Thoracic aorta (tissue), 2 donors: ENCODE data around the gene RPH3AL. TPM values are rescaled to one million over a fixed set of nuclear protein-coding genes. Genes with fewer than 3 reads are reported as not detected.

Experiments used
- ATAC-seq: fragments of 150-250 bp; one replicate; pipeline ENCODE4 v1.8.0; 2017; ENCODE audit warnings: low read depth; ENCODE audit not compliant: insufficient number of reproducible peaks, low FRiP score
- DNase-seq: peaks from one replicate; pipeline ENCODE4 v3.0.0-alpha.2; 2020; ENCODE audit warnings: low spot score
- H3K27ac ChIP-seq, 2 donors: fragments of 200-600 bp; sonication (generic); 1 replicate in 1 of 2; 2 replicates in 1 of 2; pipeline ENCODE4 v1.5.1; 2016; ENCODE audit warnings: mild to moderate bottlenecking in 2 of 2, moderate library complexity in 2 of 2
- H3K27me3 ChIP-seq: fragments of 200-600 bp; sonication (generic); replicated peaks from 2 replicates; pipeline ENCODE4 v1.6.0; 2016; ENCODE audit warnings: mild to moderate bottlenecking; ENCODE audit not compliant: insufficient read depth
- H3K36me3 ChIP-seq: fragments of 200-600 bp; sonication (generic); one replicate; pipeline ENCODE4 v1.5.1; 2016
- H3K4me1 ChIP-seq, 2 donors: fragments of 200-600 bp; sonication (generic); 1 replicate in 1 of 2; 2 replicates in 1 of 2; pipeline versions ENCODE4 v1.5.1 to v1.6.0; 2016; ENCODE audit warnings: low read depth in 2 of 2, mild to moderate bottlenecking in 1 of 2; ENCODE audit not compliant: control insufficient read depth in 1 of 2
- H3K4me3 ChIP-seq: fragments of 200-600 bp; sonication (generic); 2 replicates; pipeline ENCODE4 v1.5.1; 2016; ENCODE audit warnings: mild to moderate bottlenecking
- H3K9me3 ChIP-seq: fragments of 200-600 bp; sonication (generic); 2 replicates; pipeline ENCODE4 v1.5.1; 2016
- total RNA-seq, 2 donors: library from RNA; depleted of rRNA; stranded (reverse); fragments of >200 nt; gene quantifications; one replicate each; pipeline versions ENCODE4 v1.1.0 to v1.2.3, GENCODE V29; 2016
- TF ChIP-seq, protein P1 (sequence below): fragments of 200-600 bp; sonication (generic); IDR thresholded peaks from one replicate; pipeline ENCODE4 v1.5.1; 2019; ENCODE audit warnings: antibody characterized with exemption

Gene RPH3AL
- total RNA-seq, 2 donors from 2014 or later: 6.5 to 33.1 TPM

DNA sequence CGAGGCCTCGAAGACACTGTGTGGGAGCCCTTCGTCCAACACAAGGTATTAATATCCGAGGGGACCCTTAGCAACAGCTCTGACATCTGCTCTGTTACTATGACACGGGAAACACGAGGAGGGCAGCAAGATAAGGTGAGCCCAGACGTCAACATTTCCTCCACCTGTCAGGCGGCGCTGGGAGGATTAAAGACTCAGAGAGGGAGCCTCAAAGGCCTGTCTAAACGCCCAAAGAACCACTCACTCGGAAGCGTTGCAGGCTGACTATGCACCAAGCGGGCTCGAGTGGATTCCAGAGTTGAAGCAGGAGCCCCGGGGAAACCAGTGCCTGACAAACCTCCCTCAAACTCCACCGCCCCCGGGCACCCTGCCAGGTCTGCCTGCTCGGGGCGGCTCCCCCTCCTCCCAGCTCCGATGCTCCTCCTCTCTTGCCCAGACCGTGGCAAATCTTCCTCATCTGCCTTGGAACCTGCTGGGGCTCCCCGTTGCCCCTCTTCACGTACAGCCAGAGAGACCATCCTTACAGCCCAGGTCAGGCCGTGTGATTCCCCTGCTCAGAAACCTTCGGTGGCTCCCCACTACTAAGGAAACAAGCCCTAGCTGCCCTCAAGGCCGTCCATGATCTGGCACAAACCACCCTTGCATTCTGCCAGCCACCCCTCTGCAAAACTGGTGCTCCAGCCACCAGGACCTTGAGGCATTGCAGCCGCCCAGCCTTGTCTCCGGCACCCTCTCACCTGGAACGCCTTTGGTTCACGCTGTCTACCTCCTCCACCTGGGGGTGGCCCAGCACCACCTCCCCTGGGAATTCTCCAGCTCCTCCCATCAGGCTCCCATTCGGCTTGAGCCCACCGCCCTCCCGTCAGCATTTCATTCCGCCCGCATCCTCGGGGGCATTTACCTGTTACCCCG is 16.2 kb downstream of the RPH3AL start:
- Histone ChIP-seq H3K4me1 (no peaks in the 10 kb centered on the region), H3K9me3 (no peaks in the 10 kb centered on the region), H3K4me3 (no peak overlapping the region), H3K36me3 (no peaks in the 10 kb centered on the region), H3K27ac (no peak overlapping the region), H3K27me3 (no peaks in the 10 kb centered on the region)
- no peak for DNase-seq
- no peak for ATAC-seq
- TF ChIP-seq, protein P1, sequence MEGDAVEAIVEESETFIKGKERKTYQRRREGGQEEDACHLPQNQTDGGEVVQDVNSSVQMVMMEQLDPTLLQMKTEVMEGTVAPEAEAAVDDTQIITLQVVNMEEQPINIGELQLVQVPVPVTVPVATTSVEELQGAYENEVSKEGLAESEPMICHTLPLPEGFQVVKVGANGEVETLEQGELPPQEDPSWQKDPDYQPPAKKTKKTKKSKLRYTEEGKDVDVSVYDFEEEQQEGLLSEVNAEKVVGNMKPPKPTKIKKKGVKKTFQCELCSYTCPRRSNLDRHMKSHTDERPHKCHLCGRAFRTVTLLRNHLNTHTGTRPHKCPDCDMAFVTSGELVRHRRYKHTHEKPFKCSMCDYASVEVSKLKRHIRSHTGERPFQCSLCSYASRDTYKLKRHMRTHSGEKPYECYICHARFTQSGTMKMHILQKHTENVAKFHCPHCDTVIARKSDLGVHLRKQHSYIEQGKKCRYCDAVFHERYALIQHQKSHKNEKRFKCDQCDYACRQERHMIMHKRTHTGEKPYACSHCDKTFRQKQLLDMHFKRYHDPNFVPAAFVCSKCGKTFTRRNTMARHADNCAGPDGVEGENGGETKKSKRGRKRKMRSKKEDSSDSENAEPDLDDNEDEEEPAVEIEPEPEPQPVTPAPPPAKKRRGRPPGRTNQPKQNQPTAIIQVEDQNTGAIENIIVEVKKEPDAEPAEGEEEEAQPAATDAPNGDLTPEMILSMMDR: no peak

DNA sequence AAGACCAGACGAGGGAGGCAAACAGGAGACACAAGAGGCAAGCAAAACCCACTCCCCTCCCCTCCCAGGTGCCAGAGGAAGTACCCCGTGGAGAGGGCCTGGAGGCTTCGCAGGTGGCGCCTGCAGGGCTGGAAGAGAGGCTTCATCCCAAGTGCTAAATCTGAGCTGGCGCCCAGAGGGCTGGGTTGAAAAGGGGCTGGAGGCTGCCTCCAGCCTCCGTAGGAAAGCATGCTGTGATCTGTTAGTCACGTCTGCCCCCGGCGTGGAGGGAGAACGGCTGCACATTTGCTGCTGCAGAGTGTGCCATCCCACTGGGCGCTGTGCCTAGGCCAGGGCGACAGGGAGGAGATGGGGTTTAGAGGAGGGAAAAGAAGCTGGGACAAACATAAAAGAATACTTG is 16.9 kb downstream of the RPH3AL start:
- H3K4me1 ChIP-seq: no peaks in the 10 kb centered on the region
- no peak overlapping the region for H3K4me3 ChIP-seq
- H3K9me3 ChIP-seq: no peaks in the 10 kb centered on the region
- ATAC-seq: no peak
- no peaks in the 10 kb centered on the region for H3K27me3 ChIP-seq
- H3K36me3 ChIP-seq: no peaks in the 10 kb centered on the region
- DNase-seq: no peak
- no peak overlapping the region for H3K27ac ChIP-seq
- TF ChIP-seq, protein P1: no peak

DNA sequence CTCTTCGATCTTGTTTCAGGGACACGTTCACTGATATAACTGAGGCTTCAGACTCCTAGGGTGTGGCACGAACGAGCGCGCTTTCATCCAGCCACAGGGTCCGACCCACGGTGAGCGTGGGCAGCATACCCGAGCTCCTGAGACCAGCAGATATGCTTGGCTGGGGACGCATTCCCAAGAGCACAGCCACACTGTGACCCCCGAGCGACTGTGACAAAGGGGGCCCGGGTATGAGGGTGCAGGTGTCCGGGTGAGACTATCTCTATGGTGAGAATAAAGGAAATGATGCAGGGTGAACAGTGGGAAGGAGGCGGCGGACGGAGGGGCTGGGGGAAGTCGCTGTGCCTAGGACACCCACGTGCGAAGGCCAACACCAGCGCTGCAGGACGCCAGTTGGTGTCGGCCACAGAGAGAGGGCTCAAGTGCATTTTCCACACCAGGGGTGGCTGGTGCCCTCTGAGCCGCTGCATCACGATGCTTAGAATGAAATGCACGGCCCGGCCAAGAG is 17.6 kb downstream of the RPH3AL start:
- Histone ChIP-seq H3K4me1 (no peaks in the 10 kb centered on the region), H3K27ac (no peak overlapping the region), H3K36me3 (no peaks in the 10 kb centered on the region), H3K4me3 (no peak overlapping the region), H3K9me3 (no peaks in the 10 kb centered on the region), H3K27me3 (no peaks in the 10 kb centered on the region)
- TF ChIP-seq, protein P1: no peak
- no peak for ATAC-seq
- DNase-seq: no peak

DNA sequence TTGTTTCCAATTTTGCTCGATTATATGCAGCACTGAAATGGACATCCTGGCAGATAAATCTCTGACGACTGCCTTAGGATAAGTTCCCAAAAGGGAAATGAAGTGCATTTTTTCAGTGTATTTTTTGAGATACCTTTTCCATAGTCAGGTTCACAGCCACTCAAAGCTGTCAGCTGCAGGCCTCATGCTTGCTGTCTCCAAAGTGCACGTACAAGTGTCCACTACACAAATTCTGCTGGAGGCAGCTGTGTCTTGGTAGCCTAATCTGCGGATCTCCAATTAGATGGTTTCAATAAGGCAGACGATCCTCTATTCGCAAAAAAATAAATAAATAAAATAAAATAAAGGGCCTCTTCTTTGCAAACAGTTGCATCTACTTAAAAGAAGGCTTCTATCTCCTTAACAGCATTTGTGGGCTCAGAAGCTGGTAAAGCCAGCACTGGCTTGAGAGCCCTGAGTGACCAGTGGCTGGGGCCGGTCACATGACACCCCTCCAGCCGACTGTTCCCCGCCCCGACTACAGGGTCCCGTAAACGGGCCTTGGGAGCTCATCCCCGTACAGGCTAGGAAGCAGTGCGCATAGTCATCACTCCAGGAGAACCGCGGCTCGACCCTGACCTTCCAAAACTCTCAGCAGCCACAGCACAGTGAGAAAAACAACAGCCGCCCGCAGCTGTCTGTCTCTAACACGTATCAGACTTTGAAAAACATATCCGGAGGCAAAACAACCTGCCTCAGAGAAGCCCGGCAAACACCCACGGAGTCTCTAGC is 18.8 kb downstream of the RPH3AL start:
- H3K9me3 ChIP-seq: no peaks in the 10 kb centered on the region
- DNase-seq (no peak), ATAC-seq (no peak)
- H3K36me3 ChIP-seq: no peaks in the 10 kb centered on the region
- no peaks in the 10 kb centered on the region for H3K4me1 ChIP-seq
- no peaks in the 10 kb centered on the region for H3K27me3 ChIP-seq
- TF ChIP-seq, protein P1: no peak
- H3K4me3 ChIP-seq: peak overlapping the region; percentile 45
- H3K27ac ChIP-seq: no peak overlapping the region
